Mucosa of gallbladder (tissue), 1 donor: ENCODE results near the gene BRCC3. TPM values are rescaled to one million over a fixed set of nuclear protein-coding genes. Genes with fewer than 3 reads are reported as not detected.

ENCODE experiments used
- DNase-seq: peaks from one replicate; pipeline ENCODE4 v3.0.0-alpha.2; 2020; ENCODE audit warnings: low spot score
- total RNA-seq: library from RNA; stranded (reverse); gene quantifications from one replicate; pipeline ENCODE4 v1.2.1, GENCODE V29; 2021
- donor health status: DM: no; HTN: no; CAD: no.

Gene BRCC3
- total RNA-seq, 1 donor from 2014 or later, result 15.5 TPM

- DNase-seq, result peak; percentile 66
Observed at GRCh38 chrX:155056877-155057792, 14.2 kb upstream of the BRCC3 start.

GRCh38 chrX:155061760-155062159, 9.5 kb upstream of the BRCC3 start:
- DNase-seq, result no peak

- no peak for DNase-seq
Observed at GRCh38 chrX:155065035-155065734, 6.1 kb upstream of the BRCC3 start.

- no peak for DNase-seq
Observed at GRCh38 chrX:155068165-155068564, 3.1 kb upstream of the BRCC3 start.

- no peak for DNase-seq
Observed at GRCh38 chrX:155069414-155069813, 1.9 kb upstream of the BRCC3 start.

GRCh38 chrX:155070038-155070437, 1.3 kb upstream of the BRCC3 start:
- no peak for DNase-seq

GRCh38 chrX:155070663-155070974, 689 bp upstream of the BRCC3 start:
- no peak for DNase-seq

- DNase-seq, result no peak
Observed at GRCh38 chrX:155071694-155072280, 479 bp downstream of the BRCC3 start.

GRCh38 chrX:155086202-155086840, 15.0 kb downstream of the BRCC3 start:
- DNase-seq, result no peak

- DNase-seq, result no peak
Observed at GRCh38 chrX:155086961-155087735, 15.8 kb downstream of the BRCC3 start.

- no peak for DNase-seq
Observed at GRCh38 chrX:155094468-155095061, 23.3 kb downstream of the BRCC3 start.

- no peak for DNase-seq
Observed at GRCh38 chrX:155105919-155106318, 34.6 kb downstream of the BRCC3 start.

- no peak for DNase-seq
Observed at GRCh38 chrX:155108427-155108826, 37.1 kb downstream of the BRCC3 start.

- DNase-seq, result no peak
Observed at GRCh38 chrX:155112171-155112570, 40.9 kb downstream of the BRCC3 start.

- DNase-seq, result no peak
Observed at GRCh38 chrX:155113097-155113496, 41.8 kb downstream of the BRCC3 start.

GRCh38 chrX:155115174-155115819, 44.0 kb downstream of the BRCC3 start:
- DNase-seq, result no peak

GRCh38 chrX:155127465-155127864, 56.2 kb downstream of the BRCC3 start:
- DNase-seq, result no peak

GRCh38 chrX:155127940-155128339, 56.6 kb downstream of the BRCC3 start:
- DNase-seq, result no peak

- no peak for DNase-seq
Observed at GRCh38 chrX:155132110-155132509, 60.8 kb downstream of the BRCC3 start.

GRCh38 chrX:155134255-155134654, 62.9 kb downstream of the BRCC3 start:
- no peak for DNase-seq
